ENCODE data around the gene IL4R. TPM values are rescaled to one million over a fixed set of nuclear protein-coding genes. Genes with fewer than 3 reads are reported as not detected.

IL4R gene
- total and polyA plus RNA-seq, 10 of the 15 experiments (the other 5 are each of a cell fraction or from before 2014, with no cell fraction given), result 2.6 to 70.4 (median 36.6) TPM

- TF ChIP-seq BCL11A (IDR thresholded peaks at IDR 0.05; ENCODE audit: low read depth, low read length) (peak; percentile 40; the same call in 1 of the 2 replicates), CHD2 (IDR thresholded peaks at IDR 0.05; ENCODE audit: borderline replicate concordance, low read depth, low read length) (no peak), MEF2B (IDR thresholded peaks at IDR 0.05; ENCODE audit: partially characterized antibody, poor library complexity, severe bottlenecking) (peak; percentile 48), NRF1 (conservative IDR thresholded peaks at IDR 0.05; ENCODE audit: low read depth, low read length) (no peak), TCF3 (IDR thresholded peaks at IDR 0.05; ENCODE audit: borderline replicate concordance, insufficient read depth, low read depth, low read length) (0 out of 2 replicates have a peak, but pooled peaks have one; percentile 7), BHLHE40 (IDR thresholded peaks at IDR 0.05; ENCODE audit: borderline replicate concordance in 1 of 2, low read depth in 2 of 2, low read length in 1 of 2) (peak in 1 of 2 experiments; percentile 42; a peak in 1 of 4 replicates), EGR1 (IDR thresholded peaks at IDR 0.05; ENCODE audit: borderline replicate concordance in 1 of 2, low read depth in 2 of 2, low read length in 2 of 2) (peak in 1 of 2 experiments; percentile 80; a peak in 2 of 3 replicates), POLR2AphosphoS5 (IDR thresholded peaks at IDR 0.05; ENCODE audit: low read length) (peak; percentile 56; the same call in 1 of the 2 replicates), MLLT1 (IDR thresholded peaks at IDR 0.05) (peak; percentile 44; the same call in 1 of the 2 replicates), CBFB (IDR thresholded peaks at IDR 0.05; ENCODE audit: low read depth) (peak; percentile 80), SREBF2 (IDR thresholded peaks at IDR 0.05; ENCODE audit: low read length) (no peak), ETV6 (conservative IDR thresholded peaks at IDR 0.05 in 1 of 2, IDR thresholded peaks at IDR 0.05 in 1 of 2; ENCODE audit: borderline replicate concordance in 1 of 2, low read depth in 1 of 2) (peak in 1 of 2 experiments; percentile 85; a peak in 2 of 4 replicates), NKRF (conservative IDR thresholded peaks at IDR 0.05) (0 out of 2 replicates have a peak, but pooled peaks have one; percentile 19), NR2F1 (conservative IDR thresholded peaks at IDR 0.05) (peak; percentile 94), ZBTB33 (IDR thresholded peaks at IDR 0.05) (no peak), SUPT20H (IDR thresholded peaks at IDR 0.05; ENCODE audit: borderline replicate concordance, control insufficient read depth, low read depth, low read length) (no peak), NBN (IDR thresholded peaks at IDR 0.05) (no peak; the same call in 1 of the 2 replicates), KAT2A (conservative IDR thresholded peaks at IDR 0.05; ENCODE audit: control insufficient read depth, low read depth, low read length) (no peak), ZZZ3 (IDR thresholded peaks at IDR 0.05; ENCODE audit: control insufficient read depth, insufficient read length, low read depth) (no peak), STAT3 (IDR thresholded peaks at IDR 0.05; ENCODE audit: low read depth, low read length) (peak; percentile 49; the same call in 1 of the 2 replicates), MTA2 (IDR thresholded peaks at IDR 0.05; ENCODE audit: low read depth) (peak; percentile 81), SREBF1 (IDR thresholded peaks at IDR 0.05; ENCODE audit: low read length) (no peak), SMARCA5 (IDR thresholded peaks at IDR 0.05) (no peak), IKZF1 (conservative IDR thresholded peaks at IDR 0.05) (peak; percentile 99), PAX8 (IDR thresholded peaks at IDR 0.05) (peak; percentile 86)
- TF ChIP-seq, protein P1, sequence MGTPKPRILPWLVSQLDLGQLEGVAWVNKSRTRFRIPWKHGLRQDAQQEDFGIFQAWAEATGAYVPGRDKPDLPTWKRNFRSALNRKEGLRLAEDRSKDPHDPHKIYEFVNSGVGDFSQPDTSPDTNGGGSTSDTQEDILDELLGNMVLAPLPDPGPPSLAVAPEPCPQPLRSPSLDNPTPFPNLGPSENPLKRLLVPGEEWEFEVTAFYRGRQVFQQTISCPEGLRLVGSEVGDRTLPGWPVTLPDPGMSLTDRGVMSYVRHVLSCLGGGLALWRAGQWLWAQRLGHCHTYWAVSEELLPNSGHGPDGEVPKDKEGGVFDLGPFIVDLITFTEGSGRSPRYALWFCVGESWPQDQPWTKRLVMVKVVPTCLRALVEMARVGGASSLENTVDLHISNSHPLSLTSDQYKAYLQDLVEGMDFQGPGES (IDR thresholded peaks at IDR 0.05), result no peak
Observed at GRCh38 chr16:27408602-27409031, 94.8 kb downstream of the IL4R start (continued).
